Measurements from ENCODE around the gene CCDC183.

Gene CCDC183

GRCh38 chr9:136756836-136757235, 39.3 kb upstream of the CCDC183 start:
- DNase-seq (ENCODE audit: low read depth), result no peak
- no peak for TF ChIP-seq CTCF (conservative IDR thresholded peaks at IDR 0.05; ENCODE audit: control insufficient read depth, insufficient read depth, low read depth, low read length)

GRCh38 chr9:136757328-136757727, 38.8 kb upstream of the CCDC183 start:
- no peak for TF ChIP-seq CTCF (conservative IDR thresholded peaks at IDR 0.05; ENCODE audit: control insufficient read depth, insufficient read depth, low read depth, low read length)
- DNase-seq (ENCODE audit: low read depth), result no peak
- no peak overlapping the region for H3K4me3 ChIP-seq (ENCODE audit: control insufficient read depth, low read depth, low read length)

More at GRCh38 chr9:136756836-136757235, 39.3 kb upstream of the CCDC183 start:
- no peak overlapping the region for H3K4me3 ChIP-seq (ENCODE audit: control insufficient read depth, low read depth, low read length)

GRCh38 chr9:136757751-136758140, 38.4 kb upstream of the CCDC183 start:
- no peak for DNase-seq (ENCODE audit: low read depth)
- no peak overlapping the region for H3K4me3 ChIP-seq (ENCODE audit: control insufficient read depth, low read depth, low read length)
- TF ChIP-seq CTCF (conservative IDR thresholded peaks at IDR 0.05; ENCODE audit: control insufficient read depth, insufficient read depth, low read depth, low read length), result no peak

- no peak for DNase-seq (ENCODE audit: low read depth)
- no peak overlapping the region for H3K4me3 ChIP-seq (ENCODE audit: control insufficient read depth, low read depth, low read length)
- no peak for TF ChIP-seq CTCF (conservative IDR thresholded peaks at IDR 0.05; ENCODE audit: control insufficient read depth, insufficient read depth, low read depth, low read length)
These were observed 37.1 kb upstream of the CCDC183 start for GRCh38 chr9:136759001-136759400.

- no peak overlapping the region for H3K4me3 ChIP-seq (ENCODE audit: control insufficient read depth, low read depth, low read length)
- TF ChIP-seq CTCF (conservative IDR thresholded peaks at IDR 0.05; ENCODE audit: control insufficient read depth, insufficient read depth, low read depth, low read length), result no peak
- DNase-seq (ENCODE audit: low read depth), result no peak
These were observed 36.5 kb upstream of the CCDC183 start for GRCh38 chr9:136759436-136760325.

GRCh38 chr9:136760424-136760823, 35.7 kb upstream of the CCDC183 start:
- TF ChIP-seq CTCF (conservative IDR thresholded peaks at IDR 0.05; ENCODE audit: control insufficient read depth, insufficient read depth, low read depth, low read length), result no peak
- DNase-seq (ENCODE audit: low read depth), result no peak
- no peak overlapping the region for H3K4me3 ChIP-seq (ENCODE audit: control insufficient read depth, low read depth, low read length)
